ENCODE data around the gene TBC1D22A. TPM values are rescaled to one million over a fixed set of nuclear protein-coding genes. Genes with fewer than 3 reads are reported as not detected.

The TBC1D22A gene
- total RNA-seq, 2 donors from 2014 or later = 52.4 to 108 TPM

DNA sequence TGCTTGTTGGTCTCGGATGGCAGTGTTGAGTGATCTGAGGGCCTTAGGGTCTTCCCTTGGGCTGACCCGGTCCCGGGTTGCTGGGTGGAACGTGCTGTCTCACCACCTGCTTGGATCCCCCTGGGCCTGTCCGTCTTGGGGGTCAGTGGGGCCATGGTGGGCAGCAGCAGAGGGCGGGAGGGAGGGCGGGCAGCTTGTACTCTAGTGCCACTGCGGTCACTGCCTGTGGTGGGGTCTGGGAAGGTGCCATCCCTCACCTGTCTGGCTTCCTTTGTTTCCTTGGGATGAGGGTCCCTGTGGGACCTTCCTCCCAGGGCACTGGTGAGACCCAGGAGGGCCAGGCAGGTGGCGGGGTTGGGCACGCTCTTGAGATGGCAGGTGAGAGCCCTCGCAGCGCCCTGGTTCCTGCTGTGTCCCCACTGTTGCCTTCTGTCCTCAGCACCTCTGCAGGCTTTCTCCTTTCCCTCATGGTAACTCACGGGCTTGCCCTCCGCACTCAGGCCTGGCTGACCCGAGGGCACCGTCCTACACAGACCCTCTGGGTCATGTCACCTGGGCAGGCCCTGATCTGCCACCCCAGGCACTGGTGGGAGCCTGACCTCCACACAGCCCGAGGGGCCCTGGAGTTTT, 34.2 kb downstream of the TBC1D22A start:
- ATAC-seq (replicated peaks) = no peak
- Mint-ChIP-seq H3K36me3 (ENCODE audit: low read depth) (peaks cover 91% of the 10 kb centered on the region), H3K27ac (no peak overlapping the region), H3K4me1 (peaks cover 13% of the 10 kb centered on the region), H3K27me3 (no peaks in the 10 kb centered on the region), H3K4me3 (no peak overlapping the region), H3K9me3 (no peaks in the 10 kb centered on the region)

DNA sequence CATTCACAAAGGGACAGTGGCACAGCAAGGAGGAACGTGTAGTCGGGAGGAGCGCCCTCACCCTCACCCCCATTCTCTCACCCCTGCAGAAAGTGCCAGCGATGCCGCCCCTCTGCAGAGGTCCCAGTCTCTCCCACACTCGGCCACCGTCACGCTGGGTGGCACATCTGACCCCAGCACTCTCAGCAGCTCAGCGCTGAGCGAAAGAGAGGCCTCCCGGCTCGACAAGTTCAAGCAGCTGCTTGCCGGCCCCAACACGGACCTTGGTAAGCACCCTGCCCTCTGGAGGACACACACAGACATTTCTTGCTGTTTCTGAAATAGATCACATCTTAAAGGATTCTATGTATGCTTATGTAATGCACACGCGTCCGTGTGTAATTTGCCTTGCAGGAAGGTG, 34.9 kb downstream of the TBC1D22A start:
- no peak overlapping the region for H3K27ac Mint-ChIP-seq
- H3K9me3 Mint-ChIP-seq = no peaks in the 10 kb centered on the region
- peaks cover 94% of the 10 kb centered on the region for H3K36me3 Mint-ChIP-seq (ENCODE audit: low read depth)
- no peak overlapping the region for H3K4me3 Mint-ChIP-seq
- no peaks in the 10 kb centered on the region for H3K27me3 Mint-ChIP-seq
- ATAC-seq (replicated peaks) = no peak
- peaks cover 20% of the 10 kb centered on the region for H3K4me1 Mint-ChIP-seq

DNA sequence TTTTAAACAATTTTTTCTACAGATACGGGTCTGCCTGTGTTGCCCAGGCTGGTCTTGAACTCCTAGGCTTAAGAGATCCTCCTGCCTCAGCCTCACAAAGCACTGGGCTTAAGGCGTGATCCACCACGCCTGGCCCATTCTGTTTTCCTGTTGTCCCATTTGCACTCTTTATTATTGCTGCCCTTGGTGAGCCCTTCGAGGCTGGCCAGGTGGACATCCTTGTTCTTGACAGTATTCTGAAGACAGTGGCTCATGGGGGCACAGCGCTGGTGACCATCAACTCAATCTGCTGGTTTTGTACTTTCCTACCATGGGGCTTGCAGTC, 35.6 kb downstream of the TBC1D22A start:
- no peak for ATAC-seq (replicated peaks)
- Mint-ChIP-seq H3K4me3 (no peak overlapping the region), H3K36me3 (ENCODE audit: low read depth) (peaks cover 94% of the 10 kb centered on the region), H3K9me3 (no peaks in the 10 kb centered on the region), H3K4me1 (peaks cover 22% of the 10 kb centered on the region), H3K27me3 (no peaks in the 10 kb centered on the region), H3K27ac (no peak overlapping the region)

DNA sequence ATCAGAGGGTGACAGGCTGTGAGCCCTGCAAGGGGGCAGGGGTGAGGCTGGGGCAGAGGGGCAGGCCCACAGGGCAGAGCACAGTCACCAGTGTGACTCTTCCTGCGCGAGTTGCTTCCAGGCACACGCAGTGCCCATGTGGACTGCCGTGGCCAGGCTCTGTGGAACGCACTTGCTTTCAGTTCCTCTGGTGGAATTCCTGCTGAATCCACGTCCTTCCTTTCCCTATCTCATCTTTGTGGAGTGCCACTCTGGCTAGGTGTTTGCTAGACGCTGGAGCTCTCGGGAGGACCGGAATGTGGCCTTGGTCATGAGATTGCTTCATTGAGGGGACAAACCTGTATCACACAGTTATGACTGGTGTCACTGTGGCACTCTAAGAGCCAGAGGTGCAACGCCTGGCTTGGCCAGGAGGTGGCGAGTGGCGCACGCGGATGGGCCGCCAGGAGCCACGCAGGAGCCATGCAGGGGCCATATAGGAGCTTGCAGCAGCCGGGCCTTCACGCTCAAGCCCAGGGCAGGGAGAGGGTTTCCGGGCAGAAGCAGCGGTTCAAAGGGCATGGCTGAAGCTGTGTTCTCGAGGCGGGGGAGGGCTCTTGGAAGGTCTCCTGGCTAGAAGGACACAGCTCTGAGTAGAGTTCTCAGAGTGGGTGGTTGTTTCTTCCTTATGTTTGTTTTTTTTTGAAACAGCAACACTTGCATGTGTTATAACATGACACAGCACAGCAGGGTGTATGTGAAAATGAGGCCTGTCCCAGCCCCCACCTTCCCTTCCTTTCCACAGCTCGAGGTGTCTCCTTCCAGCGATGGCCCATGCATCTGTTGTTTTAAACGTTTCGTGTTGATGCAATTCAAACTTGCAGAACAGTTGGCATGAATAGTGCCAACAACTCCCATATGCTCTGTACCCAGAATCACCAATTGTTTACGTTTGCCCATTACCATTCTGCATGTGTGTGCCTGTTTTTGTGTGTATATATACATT, 36.2 kb downstream of the TBC1D22A start:
- no peaks in the 10 kb centered on the region for H3K27me3 Mint-ChIP-seq
- peaks cover 28% of the 10 kb centered on the region for H3K4me1 Mint-ChIP-seq
- peak overlapping the region; percentile 46 for H3K27ac Mint-ChIP-seq
- peak; percentile 87 for ATAC-seq (replicated peaks)
- H3K9me3 Mint-ChIP-seq = no peaks in the 10 kb centered on the region
- H3K4me3 Mint-ChIP-seq = peak overlapping the region; percentile 6
- H3K36me3 Mint-ChIP-seq (ENCODE audit: low read depth) = peaks cover 94% of the 10 kb centered on the region

DNA sequence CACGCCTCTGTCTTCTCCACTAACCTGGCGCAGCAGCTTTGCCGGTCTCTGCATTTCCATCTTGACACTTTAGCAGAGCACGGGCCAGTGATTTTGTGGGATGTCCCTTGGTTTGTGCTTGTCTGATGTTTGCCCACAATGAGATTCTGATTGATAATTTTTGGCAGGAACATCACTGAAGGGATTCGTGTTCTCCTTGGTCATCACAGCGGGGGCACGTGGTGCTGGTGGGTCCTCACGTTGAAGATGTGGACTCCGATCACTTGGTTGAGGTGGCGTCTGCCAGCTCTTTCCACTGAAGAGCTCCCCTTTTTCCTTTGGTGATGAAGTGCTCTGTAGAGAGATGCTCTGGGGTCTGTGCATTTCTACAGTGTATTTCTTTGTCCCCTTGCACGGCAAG, 37.2 kb downstream of the TBC1D22A start:
- no peaks in the 10 kb centered on the region for H3K9me3 Mint-ChIP-seq
- peaks cover 28% of the 10 kb centered on the region for H3K4me1 Mint-ChIP-seq
- no peak overlapping the region for H3K4me3 Mint-ChIP-seq
- H3K36me3 Mint-ChIP-seq (ENCODE audit: low read depth) = peaks cover 94% of the 10 kb centered on the region
- no peak for ATAC-seq (replicated peaks)
- H3K27ac Mint-ChIP-seq = peak overlapping the region; percentile 46
- no peaks in the 10 kb centered on the region for H3K27me3 Mint-ChIP-seq

DNA sequence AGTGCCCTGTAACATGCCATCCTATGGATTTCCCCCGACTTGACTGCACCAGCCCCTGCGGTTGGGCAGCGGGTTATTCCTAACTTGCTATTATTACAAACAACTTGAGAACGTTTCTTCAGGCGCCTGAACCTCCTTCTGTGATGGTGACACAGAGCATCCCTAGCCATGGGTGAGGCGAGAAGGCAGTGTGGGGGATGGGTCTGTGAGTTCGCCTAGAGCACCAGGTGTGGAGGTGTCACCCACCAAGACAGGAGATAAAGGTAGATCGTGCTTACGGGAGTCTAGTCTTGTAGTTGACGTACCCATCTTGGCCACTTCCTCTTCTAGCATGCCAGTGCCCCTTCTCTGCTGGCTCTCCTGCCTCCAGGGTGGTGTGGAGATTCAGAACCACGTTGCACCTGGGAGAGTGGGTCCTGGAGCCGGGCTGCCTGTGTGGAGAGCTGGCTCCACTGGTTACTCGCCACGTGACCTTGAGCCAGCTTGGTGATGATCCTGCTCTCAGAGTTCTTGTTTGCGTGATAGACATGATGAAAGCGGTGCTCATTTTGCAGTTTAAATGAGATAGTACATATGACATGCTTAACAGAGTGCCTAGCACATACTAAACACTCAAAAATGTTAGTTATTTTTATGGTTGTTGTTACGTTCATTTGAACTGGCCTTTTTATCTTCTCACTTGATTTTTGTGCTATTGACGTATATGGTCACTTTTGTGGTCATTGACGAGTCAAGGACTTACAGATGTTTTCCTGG, 37.8 kb downstream of the TBC1D22A start:
- ATAC-seq (replicated peaks) = no peak
- peak overlapping the region; percentile 58 for H3K27ac Mint-ChIP-seq
- H3K9me3 Mint-ChIP-seq = no peaks in the 10 kb centered on the region
- no peaks in the 10 kb centered on the region for H3K27me3 Mint-ChIP-seq
- peaks cover 94% of the 10 kb centered on the region for H3K36me3 Mint-ChIP-seq (ENCODE audit: low read depth)
- H3K4me3 Mint-ChIP-seq = no peak overlapping the region
- peaks cover 28% of the 10 kb centered on the region for H3K4me1 Mint-ChIP-seq

DNA sequence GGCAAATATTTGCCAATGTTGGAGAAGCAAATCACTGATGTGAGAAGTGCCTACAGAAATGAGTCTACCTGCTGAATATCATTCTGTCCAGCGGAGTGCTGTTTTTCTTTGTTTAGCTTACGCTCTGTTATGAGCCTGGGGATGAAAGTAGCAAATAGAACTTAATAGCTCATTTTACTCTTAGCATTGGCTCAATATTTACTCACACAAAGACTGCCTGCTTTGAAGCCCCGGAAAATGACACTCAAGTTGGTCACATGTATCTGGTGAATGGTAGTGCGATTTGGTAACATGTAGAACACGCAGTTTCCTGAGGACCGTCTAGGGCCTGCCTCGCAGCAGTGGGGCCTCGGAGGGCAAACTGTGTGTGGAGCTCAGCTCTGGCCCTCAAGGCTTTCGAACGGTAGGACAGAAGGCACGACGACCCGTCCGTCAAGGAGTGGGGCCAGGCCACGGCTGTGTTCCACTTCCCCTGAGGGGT, 38.9 kb downstream of the TBC1D22A start:
- no peaks in the 10 kb centered on the region for H3K27me3 Mint-ChIP-seq
- H3K4me3 Mint-ChIP-seq = peak overlapping the region; percentile 31
- ATAC-seq (replicated peaks) = no peak
- H3K9me3 Mint-ChIP-seq = no peaks in the 10 kb centered on the region
- H3K27ac Mint-ChIP-seq = peak overlapping the region; percentile 34
- H3K36me3 Mint-ChIP-seq (ENCODE audit: low read depth) = peaks cover 96% of the 10 kb centered on the region
- peaks cover 28% of the 10 kb centered on the region for H3K4me1 Mint-ChIP-seq

DNA sequence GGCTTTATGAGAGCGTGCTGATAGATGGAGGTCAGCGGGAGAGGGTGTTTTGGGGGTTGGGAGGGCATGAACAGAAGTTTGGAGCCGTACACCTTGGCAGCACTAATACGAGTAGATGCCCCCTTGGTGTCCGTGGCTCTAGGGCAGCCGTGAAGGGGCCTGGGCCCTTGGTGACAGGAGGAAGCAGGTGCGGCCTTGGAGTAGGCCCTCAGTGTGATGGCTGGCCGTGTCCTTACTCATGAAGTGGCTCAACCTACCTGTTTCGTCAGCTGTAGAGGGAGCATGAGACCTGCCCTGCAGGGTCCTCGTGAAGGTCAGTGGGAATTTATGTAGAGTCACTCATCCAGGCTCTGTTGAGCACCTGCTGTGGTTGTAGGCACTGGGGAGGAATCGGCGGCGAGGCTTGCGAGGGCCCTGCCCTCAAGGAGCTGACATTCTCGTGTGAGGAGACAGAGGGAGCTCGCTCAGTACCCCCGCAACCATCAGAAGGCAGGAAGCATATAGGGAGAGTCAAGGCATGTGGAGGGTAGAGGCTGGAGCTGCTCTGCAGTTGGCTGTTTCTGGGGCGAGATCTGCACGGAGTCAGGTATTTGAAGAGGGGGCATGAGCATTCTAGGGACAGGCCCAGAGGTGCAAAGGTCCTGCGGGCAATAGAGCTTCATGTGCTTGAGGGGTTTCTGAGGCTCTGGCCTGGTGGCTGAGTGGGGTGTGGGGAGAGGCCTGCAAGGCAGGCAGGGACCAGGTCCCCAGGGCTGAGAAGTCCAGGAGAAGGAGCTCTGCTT, 39.6 kb downstream of the TBC1D22A start:
- H3K36me3 Mint-ChIP-seq (ENCODE audit: low read depth) = peaks cover 100% of the 10 kb centered on the region
- peak overlapping the region; percentile 31 for H3K4me3 Mint-ChIP-seq
- no peak for ATAC-seq (replicated peaks)
- H3K27ac Mint-ChIP-seq = peak overlapping the region; percentile 34
- H3K9me3 Mint-ChIP-seq = no peaks in the 10 kb centered on the region
- no peaks in the 10 kb centered on the region for H3K27me3 Mint-ChIP-seq
- H3K4me1 Mint-ChIP-seq = peaks cover 34% of the 10 kb centered on the region

DNA sequence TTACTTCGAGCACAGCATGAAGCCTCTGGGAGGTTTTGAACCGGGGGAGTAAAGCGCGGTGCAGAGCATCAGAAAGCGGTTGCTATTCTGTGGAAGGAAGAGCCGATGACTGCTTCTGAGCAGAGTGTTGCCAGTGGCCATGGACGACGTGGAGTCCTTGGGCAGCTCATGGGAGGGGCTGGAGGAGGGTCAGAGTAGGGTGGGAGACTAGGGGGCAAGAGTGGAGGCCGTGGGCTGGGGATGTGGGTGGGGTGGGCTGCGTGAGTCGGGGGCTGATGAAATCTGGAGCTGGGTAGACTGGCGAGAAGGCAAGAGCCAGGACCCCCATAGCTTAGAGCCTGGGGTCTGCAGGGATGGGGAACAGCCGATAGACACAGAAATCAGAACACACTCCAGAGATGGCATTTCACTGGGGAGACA, 40.2 kb downstream of the TBC1D22A start:
- no peak for ATAC-seq (replicated peaks)
- Mint-ChIP-seq H3K4me3 (peak overlapping the region; percentile 31), H3K27me3 (no peaks in the 10 kb centered on the region)

DNA sequence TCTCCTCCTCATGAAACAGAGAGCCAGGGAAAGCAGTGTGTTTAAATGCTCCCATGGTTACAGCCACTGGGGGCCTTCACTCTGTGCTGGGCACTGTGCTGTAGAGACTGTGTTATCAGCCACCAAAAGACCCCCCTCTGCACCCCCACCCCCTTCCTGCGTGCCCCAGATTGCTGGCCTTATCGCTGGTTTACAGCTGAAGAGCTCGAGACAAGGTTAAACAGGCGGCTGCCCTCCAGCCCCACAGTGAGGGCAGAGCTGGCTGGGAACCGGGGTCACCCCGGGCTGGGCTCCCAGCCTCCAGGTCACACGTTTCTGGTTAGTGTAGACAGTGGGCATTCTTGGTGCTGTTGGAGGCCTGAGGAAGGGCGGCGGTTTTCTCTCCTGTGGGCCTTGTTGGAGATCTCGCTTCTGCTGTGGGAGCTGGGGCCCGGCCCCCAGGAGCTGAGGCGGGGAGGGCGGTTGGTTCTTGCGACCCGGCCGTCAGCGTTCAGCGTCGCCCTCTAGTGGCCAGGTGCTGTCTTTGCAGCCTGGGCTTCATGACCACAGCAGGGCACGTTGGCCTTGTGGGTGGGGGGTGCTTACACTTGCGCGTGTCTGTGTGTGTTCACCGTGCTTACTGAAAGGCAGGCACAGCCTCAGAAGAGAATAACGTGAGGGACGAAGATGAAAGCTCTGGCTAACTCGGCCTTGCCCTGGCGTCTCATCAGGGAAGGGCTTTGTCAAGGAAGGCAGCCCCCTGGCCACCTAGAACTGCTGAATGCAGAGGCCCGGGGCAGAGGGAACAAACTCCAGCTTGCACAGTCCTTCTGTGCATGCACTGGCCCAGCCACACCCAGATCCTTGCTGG, 40.8 kb downstream of the TBC1D22A start:
- H3K4me1 Mint-ChIP-seq = peaks cover 35% of the 10 kb centered on the region

More for the DNA sequence above, 40.2 kb downstream of the TBC1D22A start:
- Mint-ChIP-seq H3K36me3 (ENCODE audit: low read depth) (peaks cover 100% of the 10 kb centered on the region), H3K27ac (peak overlapping the region; percentile 34), H3K4me1 (peaks cover 35% of the 10 kb centered on the region), H3K9me3 (no peaks in the 10 kb centered on the region)

DNA sequence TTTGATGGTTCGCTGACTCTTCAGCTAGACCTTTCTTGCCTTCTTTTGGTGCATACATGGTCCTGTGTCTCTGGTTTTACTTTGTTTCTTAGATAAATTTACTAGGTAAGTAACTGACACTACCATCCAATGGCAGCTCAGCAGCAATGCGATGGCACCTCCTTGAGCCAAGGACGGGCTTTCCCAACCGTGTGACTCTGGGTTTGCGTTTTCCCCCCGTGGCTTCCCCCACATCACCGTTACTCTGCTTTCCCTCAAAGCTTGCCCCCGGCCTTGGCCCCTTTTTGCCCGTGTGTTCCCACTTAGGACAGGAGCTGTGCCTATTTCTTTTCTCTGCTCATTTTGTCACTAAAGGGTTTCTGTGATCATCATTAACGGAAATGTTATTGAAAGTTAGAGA, 41.5 kb downstream of the TBC1D22A start:
- Mint-ChIP-seq H3K36me3 (ENCODE audit: low read depth) (peaks cover 97% of the 10 kb centered on the region), H3K4me3 (peak overlapping the region; percentile 9), H3K4me1 (peaks cover 30% of the 10 kb centered on the region), H3K9me3 (no peaks in the 10 kb centered on the region), H3K27me3 (no peaks in the 10 kb centered on the region), H3K27ac (no peak overlapping the region)
- ATAC-seq (replicated peaks) = no peak

More for the DNA sequence above, 40.8 kb downstream of the TBC1D22A start:
- peaks cover 98% of the 10 kb centered on the region for H3K36me3 Mint-ChIP-seq (ENCODE audit: low read depth)
- H3K27me3 Mint-ChIP-seq = no peaks in the 10 kb centered on the region
- H3K4me3 Mint-ChIP-seq = peak overlapping the region; percentile 36
- H3K9me3 Mint-ChIP-seq = no peaks in the 10 kb centered on the region
- ATAC-seq (replicated peaks) = peak; percentile 77
- H3K27ac Mint-ChIP-seq = peak overlapping the region; percentile 43

DNA sequence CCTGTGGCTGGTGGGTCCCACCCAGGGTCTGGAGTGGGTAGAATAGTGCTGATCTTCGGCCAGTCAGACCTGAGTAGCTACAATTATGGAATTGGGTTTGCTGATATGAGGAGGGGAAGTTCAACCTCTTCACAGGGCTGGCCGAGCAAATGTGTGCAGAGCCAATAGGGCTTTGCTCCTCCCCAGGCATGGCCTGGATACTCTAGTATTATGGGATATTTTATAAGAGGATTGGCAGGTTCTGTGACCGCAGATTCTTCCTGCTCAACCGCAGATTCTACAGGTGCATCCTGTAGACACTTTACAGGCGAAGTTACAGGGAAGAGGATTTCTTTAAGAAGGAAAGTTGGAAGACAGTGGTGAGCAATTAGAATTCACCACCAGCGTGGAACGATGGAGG, 44.3 kb downstream of the TBC1D22A start:
- no peaks in the 10 kb centered on the region for H3K9me3 Mint-ChIP-seq
- no peak overlapping the region for H3K27ac Mint-ChIP-seq
- no peak overlapping the region for H3K4me3 Mint-ChIP-seq
- peaks cover 25% of the 10 kb centered on the region for H3K4me1 Mint-ChIP-seq
- peaks cover 97% of the 10 kb centered on the region for H3K36me3 Mint-ChIP-seq (ENCODE audit: low read depth)
- no peak for ATAC-seq (replicated peaks)
- no peaks in the 10 kb centered on the region for H3K27me3 Mint-ChIP-seq

DNA sequence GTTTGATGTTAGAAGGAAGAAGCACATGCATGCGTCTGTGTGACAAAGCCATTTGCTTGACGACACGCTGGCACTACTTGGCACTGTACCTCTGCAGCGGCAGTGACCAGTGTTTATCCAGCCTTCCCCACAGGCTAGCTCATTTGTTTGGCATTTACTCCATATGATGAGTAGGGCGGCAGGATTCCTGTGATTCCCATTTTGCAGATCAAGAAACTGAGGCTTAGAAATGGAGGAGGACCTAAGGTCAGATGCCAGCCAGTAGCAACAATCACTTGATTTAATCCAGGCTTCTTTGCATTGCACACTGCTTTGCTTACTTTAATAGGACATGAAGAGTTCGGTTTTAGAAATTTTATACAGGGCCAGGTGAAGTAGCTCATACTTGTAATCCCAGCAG, 45.0 kb downstream of the TBC1D22A start:
- H3K4me1 Mint-ChIP-seq = peaks cover 18% of the 10 kb centered on the region
- ATAC-seq (replicated peaks) = no peak
- H3K27me3 Mint-ChIP-seq = no peaks in the 10 kb centered on the region
- peaks cover 97% of the 10 kb centered on the region for H3K36me3 Mint-ChIP-seq (ENCODE audit: low read depth)
- H3K9me3 Mint-ChIP-seq = no peaks in the 10 kb centered on the region
- H3K27ac Mint-ChIP-seq = no peak overlapping the region
- no peak overlapping the region for H3K4me3 Mint-ChIP-seq
